GM12865 (cell line): ENCODE measurements around the gene FOXN1.

Source experiments
- DNase-seq: peaks from one replicate; pipeline ENCODE4 v3.0.0; 2010; ENCODE audit warnings: low read depth
- H3K4me3 ChIP-seq: 2 replicates; pipeline ENCODE4 v1.5.1; 2011; ENCODE audit warnings: mild to moderate bottlenecking, low read depth, low read length, control low read depth
- TF ChIP-seq, protein P1 (sequence below): IDR thresholded peaks from 2 replicates; pipeline ENCODE4 v1.5.1; 2011; ENCODE audit warnings: low read length, control low read depth, low read depth, inconsistent platforms; ENCODE audit not compliant: insufficient read depth; ENCODE audit errors: missing control alignments

Gene FOXN1

DNA sequence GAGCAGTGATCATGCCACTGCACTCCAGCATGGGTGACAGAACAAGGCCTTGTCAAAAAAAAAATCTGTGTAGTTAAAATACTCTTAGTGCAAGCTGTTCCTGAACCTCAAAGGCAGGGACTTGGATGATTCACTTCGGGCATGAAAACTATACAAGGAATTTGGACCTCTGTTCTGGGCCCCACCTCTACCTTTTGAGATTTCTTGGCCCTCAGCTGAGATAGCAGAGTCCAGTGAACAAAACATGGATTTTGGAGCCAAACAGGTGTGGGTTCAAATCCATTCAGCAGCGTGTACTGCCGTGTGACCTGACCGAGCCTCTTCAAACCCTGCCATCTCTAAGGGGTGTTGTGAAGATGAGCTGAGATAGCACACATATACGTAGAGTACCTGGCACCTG lies 25.9 kb upstream of the FOXN1 start:
- no peak for DNase-seq
- no peak overlapping the region for H3K4me3 ChIP-seq
- TF ChIP-seq, protein P1, sequence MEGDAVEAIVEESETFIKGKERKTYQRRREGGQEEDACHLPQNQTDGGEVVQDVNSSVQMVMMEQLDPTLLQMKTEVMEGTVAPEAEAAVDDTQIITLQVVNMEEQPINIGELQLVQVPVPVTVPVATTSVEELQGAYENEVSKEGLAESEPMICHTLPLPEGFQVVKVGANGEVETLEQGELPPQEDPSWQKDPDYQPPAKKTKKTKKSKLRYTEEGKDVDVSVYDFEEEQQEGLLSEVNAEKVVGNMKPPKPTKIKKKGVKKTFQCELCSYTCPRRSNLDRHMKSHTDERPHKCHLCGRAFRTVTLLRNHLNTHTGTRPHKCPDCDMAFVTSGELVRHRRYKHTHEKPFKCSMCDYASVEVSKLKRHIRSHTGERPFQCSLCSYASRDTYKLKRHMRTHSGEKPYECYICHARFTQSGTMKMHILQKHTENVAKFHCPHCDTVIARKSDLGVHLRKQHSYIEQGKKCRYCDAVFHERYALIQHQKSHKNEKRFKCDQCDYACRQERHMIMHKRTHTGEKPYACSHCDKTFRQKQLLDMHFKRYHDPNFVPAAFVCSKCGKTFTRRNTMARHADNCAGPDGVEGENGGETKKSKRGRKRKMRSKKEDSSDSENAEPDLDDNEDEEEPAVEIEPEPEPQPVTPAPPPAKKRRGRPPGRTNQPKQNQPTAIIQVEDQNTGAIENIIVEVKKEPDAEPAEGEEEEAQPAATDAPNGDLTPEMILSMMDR, result no peak

DNA sequence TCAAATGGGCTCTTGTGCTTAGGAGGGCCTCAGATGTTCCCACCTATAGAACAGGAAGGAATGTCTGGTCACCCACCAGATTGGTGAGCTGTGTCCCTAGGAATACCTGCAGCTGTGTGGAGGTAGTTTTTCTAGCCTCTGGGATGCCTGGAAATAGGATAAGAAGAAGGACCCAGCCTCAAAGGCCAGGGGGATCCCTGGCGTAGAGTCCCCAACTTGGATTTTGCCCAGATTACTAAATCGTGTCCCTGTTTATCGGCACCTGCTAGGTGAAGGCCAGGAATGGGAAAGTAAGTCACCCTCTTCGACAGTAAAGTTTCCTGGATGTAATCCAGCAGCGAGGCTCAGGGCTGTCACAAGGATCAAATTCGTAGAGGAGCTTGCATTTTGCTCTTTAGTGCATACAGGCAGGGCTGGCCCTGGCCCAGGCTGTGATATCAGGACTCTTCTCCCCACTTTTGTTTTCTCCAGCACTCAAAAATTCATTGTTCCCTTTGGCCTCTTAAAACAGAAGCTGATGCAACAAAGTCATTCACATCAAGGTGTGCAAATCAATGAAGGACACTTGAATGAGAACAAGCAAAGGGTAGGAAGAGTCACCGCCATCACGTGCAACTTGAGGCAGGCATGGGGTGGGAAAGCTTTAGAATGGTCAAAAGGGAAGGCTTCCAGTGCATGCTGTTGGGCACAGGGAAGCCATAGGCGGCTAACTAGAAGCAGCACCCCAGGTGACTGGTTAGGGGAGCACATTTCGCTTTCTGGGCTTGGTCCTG lies 25.2 kb upstream of the FOXN1 start:
- TF ChIP-seq, protein P1, result no peak
- DNase-seq, result no peak

DNA sequence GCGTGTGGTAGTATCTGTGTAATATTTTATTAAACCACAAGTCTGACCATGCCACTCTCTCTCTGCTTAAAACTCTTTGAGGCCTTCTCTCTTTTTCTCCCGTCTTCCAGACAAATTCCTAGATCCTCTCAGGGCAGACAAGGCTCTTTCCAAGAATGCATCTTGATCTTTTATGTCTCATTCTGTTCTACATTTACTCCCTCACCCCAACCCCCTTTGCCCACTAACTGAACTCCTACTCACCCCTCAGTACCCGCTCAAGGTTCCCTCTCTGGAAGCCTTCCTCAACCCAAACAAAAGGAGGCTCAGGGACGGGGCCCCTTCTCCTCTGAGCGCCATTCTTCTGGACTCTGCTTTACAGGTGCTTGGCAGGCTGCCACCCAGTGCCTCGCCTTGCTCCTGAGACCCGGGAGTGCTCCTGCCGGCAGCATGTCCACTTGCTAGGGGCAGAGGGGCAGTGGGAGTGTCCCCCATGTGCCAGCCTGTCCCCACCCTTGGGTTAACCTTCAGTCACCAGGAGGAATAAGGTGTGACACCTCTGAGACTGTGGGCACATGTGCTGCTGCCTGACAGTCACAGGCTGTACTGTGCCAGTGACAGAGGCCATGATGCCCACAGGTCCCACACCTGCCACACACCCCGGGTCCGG lies 23.5 kb upstream of the FOXN1 start:
- no peak for DNase-seq
- no peak overlapping the region for H3K4me3 ChIP-seq
- TF ChIP-seq, protein P1, result no peak

More for the DNA sequence above, 25.2 kb upstream of the FOXN1 start:
- no peak overlapping the region for H3K4me3 ChIP-seq

DNA sequence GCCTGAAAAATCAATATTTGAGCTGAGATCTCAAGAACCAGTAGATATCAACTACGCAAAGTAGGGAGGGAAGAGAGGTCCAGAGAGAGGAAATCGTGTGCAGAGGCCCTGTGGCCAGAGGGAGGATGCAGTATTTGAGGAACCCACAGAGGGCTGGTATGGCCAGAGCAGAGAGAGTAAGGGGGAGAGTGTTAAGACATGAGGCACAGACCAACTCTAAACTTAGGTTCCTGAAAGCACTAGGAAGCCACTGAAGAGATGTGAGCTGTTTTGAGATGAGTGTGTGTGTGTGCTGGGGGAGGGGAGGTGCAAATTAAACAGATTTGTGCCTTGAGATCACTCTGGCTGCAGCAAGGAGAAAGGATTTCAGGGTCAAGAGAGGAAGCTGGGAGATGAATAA lies 21.9 kb upstream of the FOXN1 start:
- TF ChIP-seq, protein P1, result no peak
- H3K4me3 ChIP-seq, result no peak overlapping the region
- DNase-seq, result peak; percentile 93

DNA sequence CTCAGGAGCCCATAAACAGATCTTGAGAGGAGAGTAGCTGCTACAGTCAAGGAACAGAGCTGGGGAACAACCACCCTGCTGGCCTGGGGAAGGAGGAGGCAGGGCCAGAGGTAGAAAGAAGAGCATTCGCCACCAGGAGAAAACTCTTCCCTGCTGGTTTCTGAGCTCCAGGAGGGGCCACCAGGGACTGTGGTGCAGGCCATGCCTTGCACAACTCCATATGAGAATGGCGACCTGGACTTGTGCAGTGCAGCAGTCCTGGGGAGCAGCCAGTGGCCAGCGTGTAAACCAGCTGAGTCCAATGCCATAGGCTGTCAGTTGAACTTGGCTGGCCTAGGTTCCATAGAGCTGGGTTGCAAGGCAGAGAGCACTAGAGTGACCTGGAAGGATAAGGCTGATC lies 21.1 kb upstream of the FOXN1 start:
- TF ChIP-seq, protein P1, result no peak
- H3K4me3 ChIP-seq, result no peak overlapping the region
- no peak for DNase-seq

DNA sequence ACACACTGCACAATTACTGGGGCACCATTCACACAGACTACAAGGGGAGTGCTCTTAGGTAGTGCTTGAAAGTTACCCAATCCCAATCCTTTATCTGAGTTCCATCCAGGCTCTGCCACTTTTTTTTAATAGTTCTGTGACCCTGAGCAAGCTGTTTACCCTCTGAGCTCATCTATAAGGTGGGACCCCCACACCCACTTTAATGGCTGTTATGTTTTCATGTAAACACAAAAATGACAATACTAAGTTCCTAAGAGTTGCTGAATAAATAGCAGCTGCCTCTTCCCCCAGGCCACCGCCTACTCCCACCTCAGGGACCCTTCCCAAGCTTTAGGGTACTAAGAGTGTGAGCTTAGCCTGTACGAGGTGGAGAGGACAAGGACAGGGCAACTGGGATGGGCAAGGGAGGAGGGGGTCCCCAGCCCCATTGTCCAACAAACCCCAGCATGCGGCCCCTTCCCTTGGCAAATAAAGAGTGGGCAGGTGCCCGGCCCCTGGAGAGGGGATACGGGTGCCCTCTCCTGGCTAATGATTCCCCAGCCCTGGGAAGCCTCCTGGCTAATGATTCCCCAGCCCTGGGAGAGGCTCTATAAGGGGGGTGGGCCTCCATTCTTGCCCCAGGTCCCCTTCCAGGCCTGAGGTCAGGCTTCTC lies 18.1 kb upstream of the FOXN1 start:
- H3K4me3 ChIP-seq, result no peak overlapping the region
- no peak for DNase-seq
- TF ChIP-seq, protein P1, result no peak
